NCI-H1105 treated with DMSO at 0.1 percent for 48 hours (cell line): Measurements from ENCODE around the gene PAX8.
A peak's percentile ranks its signal among the peaks of the same experiment; 100 is the strongest.

Source experiments
- DNase-seq: peaks from one replicate; lab custom pipeline; 2025; lab: John Stamatoyannopoulos, UW

PAX8 gene

DNA sequence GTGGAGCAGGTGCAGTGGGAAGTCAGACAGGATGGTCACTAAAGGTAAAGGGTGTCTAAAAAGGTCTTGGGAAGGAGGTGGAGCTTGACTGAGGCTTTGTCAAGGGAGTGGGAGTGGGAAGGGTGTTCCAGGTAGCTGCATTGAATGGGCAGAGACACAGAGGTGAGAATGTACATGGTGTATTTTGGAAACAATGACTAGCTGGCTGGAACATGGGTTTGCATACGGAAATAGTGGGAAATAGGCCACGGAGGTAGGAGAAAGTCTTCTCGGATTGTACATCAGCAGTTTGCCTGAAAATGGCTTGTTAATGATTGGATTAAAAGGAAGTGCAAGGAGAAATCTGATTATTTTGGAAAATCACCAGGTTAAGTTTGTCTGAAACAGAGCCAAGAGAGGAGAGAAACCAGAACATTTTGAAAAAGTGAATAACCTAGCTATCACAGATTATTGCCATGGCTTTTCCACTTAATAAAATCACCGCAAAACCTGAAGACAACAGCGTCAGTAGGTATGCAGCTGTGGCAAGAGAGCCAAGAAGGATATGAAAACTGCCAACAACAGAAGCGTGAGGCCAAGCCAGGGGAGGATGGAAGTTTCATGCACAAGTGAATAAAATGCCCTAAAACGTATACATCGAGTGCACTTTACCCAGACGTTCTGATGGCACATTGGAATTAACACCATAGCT is 13.9 kb downstream of the PAX8 start:
- DNase-seq, result no peak

- no peak for DNase-seq
These were observed 15.2 kb downstream of the PAX8 start for GRCh38 chr2:113263546-113263945.

GRCh38 chr2:113260991-113261390 is 17.7 kb downstream of the PAX8 start:
- no peak for DNase-seq

- DNase-seq, result no peak
These were observed 20.1 kb downstream of the PAX8 start for GRCh38 chr2:113258471-113259147.

DNA sequence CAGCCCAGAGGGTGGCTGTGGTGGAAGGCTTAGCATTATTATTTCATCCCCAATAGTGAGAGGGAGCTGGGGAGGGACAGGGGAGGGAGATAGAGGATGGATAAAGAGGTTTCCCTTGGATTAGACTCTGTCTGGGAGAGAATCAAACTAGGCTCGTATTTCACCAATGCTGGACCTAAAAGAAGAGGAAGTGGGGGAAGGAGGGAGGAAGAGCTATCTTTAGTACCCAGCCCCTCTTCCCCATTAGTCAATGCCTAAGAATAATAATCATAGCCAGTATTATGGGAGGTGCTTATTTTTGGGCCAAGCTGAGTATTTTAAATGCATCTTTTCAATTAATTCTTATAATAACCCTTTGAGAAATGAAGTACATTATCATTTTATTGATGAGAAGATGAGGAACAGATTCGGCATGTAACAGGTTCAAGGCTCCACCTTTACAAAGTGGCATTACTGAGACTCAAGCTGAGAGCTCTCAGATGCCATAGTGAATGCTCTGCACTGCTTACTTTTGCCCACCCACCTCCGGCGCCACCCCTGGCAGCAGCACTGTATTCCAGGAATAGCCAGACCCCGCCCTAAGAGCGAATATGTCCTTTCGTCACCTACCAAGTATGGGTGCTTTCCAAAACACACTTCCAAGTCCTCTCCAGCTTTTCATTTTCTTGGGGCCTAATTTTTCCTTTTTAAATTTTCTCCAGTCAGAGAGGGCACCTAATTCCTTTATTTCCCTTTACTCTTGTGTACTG is 21.0 kb downstream of the PAX8 start:
- DNase-seq, result no peak

DNA sequence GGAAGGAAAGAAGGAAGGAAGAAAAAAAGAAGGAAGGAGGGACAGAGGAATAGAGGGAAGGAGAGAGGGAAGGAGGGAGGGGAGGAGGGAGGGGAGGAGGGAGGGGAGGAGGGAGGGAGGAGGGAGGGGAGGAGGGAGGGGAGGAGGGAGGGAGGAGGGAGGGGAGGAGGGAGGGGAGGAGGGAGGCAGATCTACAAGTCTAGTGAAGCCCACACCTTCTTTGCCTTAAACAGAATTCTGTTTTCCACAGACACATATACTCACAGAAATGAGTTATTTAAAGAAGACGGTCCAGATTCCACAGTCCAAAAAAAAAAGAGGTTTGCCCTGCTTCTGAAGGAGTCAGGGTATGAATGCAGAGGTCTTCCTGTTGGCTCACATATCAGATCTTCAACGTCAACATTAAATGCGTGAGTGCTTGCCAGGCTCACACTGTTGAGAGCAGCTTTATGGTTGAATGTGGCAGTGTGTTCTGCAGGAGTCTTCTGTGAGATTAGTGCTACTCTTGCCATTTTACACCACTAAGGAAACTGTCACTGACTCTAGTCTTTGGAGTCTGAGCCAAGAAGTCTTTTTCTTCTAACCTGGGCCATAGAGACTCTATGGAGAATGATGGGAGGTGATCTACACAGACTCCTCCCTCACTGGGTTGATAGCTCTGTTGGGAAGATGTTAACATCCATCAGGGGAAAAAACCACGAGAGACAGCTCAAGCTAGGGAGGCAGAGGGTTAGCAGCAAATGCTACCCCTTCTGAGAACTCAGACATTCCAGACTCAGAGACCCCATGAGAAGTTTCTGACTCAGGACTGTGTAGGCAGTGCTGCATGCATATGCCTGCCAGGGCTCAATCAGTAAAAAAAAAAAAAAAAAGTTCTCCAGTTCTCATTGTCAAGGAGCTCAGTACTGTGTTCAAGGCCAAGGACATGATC is 23.3 kb downstream of the PAX8 start:
- DNase-seq, result no peak

DNA sequence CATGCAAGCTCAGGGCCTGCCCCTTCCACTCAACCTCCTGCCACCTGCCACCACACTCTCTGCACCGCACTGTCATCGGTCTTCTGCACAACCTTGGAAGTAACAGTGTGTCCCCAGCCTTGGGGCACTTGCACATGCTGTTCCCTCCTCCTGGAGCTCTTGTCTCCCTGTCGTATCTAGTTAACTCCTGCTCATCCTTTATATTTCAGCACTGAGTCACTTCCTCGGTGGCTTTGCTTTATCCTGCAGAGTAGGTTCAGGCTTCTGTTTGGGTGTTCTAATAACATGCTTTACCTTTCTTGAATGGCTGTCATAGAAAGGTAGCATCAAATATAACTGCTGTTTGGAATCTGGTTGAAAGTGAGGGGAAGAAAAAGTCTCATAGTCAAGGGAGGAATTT is 25.3 kb downstream of the PAX8 start:
- DNase-seq, result no peak

DNA sequence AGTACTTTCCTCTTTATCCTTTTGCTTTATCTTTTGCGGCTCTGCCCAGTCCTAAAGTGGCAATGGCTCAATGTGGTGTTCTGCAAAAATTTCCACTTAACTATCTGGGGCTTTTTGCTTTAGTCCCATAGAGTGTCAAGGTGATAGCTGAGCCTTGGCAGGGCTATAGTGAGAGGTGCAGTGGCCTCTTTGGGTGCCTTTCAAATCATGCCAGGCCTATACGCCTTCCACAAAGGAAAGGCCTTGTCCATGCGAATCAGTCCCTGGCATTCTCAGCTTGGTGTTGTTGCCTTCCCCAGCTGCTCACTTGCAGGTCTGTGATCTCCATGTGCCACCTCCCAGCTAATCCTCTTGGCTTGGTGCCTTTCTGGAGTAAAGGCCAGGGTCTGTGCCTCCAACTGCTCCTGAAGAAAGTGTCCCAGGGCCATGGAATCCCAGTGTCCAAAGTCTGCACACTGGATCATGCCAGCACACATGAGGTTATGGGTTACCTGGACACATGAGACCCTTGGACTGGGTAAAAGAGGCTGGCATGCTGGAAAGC is 26.6 kb downstream of the PAX8 start:
- DNase-seq, result no peak

DNA sequence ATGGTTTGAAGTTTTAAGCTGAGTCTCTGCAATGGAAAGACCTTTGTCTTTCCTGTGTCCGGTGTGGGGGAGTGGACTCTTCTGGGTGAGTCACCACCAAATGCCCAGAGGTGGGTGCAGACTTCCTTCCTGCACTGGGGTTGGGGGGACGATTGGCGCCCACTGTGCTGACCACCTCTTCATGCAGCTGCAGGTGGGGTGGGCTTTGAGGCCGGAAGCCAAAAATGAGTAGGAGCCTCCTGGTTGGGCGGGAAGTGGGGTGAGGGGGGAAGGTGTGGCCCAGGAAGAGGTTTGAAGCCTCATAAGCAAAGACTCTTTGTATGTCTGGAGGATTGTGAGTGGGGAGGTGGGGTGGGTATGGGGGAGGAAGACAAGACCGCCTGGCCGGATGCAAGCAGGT is 27.6 kb downstream of the PAX8 start:
- DNase-seq, result no peak

GRCh38 chr2:113248997-113249770 is 29.5 kb downstream of the PAX8 start:
- peak; percentile 58 for DNase-seq

DNA sequence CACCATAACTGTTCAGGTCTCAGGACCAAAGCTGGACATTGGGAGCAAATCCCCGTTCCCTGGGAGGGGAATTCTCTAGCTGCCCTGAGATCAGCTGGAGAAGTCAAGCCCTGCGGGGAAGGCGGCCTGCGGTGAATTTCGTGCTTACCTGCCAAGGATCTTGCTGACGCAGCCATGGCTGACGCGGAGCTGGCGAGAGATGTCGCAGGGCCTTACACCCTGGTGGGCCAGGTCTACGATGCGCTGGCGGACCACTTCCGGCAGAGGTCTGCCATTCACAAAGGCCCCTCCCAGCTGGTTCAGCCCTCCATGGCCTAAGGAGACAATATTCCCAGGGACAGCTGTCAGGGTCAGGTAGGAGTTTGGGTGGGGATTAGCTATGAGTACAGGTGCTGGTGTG is 32.1 kb downstream of the PAX8 start:
- no peak for DNase-seq

GRCh38 chr2:113245276-113245711 is 33.4 kb downstream of the PAX8 start:
- no peak for DNase-seq

- no peak for DNase-seq
These were observed 36.4 kb downstream of the PAX8 start for GRCh38 chr2:113242327-113242726.

GRCh38 chr2:113240915-113241911 is 37.5 kb downstream of the PAX8 start:
- DNase-seq, result no peak

DNA sequence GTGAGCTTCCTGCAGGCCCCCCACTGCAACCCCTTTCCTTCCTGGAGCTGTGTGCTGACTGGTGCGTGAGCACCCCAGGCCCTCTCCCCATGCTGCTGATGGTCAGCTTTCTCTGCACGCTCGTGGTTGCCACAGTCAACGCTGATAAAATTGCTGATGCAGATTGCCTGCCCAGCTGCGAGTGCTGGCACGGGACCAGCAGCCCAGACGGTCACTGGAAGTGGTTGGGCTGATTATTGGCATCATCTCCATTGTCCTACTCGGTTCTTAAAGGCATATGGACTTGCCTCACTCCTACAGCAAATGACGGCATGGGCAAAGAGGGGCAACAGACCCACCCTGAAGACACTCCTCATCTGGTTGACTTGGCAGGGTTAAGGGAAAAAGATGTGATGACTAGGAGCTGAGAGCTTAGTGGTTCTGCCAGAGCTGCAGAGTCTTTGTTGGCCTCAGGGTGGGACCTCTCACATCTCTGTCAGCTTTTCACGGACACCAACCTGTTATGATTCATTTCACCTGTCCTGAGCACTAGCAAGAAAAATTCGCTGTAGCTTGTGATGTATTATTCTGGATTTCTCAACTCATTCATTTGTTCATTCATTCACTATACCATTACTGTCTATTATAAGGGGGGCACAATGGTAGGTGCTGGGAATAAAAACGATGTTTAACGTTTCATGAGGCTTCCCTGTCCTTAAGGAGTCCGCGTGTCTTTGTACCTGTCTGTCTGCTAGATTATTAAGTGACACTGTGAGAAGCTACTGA is 38.4 kb downstream of the PAX8 start:
- DNase-seq, result peak; percentile 57

DNA sequence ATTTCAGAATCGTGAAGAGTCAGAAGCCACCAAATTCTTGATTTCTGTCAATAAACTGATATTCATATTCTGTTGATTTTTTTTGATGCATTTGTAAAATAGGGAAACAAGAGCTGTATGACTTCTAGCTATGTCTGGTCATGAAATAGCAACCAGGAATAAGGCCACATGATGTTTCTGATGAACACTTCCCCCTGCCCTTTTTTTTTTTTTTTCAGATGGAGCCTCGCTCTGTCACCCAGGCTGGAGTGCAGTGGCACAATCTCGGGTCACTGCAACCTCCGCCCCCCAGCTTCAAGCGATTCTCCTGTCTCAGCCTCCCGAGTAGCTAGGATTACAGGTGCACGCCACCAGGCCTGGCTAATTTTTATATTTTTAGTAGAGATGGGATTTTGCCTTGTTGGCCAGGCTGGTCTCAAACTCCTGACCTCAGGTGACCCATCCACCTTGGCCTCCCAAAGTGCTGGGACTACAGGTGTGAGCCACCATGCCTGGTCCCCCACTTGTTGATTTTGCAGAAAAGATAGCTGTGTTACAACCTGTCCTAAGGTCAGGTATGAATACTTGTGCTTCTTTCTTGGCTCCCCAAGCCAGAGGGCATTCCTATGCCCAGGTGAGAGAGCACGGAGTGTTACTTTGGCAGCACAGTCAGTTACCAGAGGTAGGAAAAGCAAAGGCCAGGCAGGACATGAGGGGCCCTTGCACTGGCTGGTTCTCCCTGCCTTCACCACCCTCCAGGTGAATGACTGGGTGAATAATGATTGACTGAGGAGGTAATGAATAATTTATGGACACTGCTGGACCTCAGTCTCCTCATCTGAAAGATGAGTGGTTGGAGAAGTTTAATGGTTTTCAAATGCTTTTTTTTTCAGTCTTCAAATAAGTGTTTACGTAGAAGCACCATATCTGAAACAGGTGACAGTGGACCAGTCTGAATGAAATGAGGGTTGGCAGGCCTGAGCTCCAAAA is 39.6 kb downstream of the PAX8 start:
- DNase-seq, result no peak

DNA sequence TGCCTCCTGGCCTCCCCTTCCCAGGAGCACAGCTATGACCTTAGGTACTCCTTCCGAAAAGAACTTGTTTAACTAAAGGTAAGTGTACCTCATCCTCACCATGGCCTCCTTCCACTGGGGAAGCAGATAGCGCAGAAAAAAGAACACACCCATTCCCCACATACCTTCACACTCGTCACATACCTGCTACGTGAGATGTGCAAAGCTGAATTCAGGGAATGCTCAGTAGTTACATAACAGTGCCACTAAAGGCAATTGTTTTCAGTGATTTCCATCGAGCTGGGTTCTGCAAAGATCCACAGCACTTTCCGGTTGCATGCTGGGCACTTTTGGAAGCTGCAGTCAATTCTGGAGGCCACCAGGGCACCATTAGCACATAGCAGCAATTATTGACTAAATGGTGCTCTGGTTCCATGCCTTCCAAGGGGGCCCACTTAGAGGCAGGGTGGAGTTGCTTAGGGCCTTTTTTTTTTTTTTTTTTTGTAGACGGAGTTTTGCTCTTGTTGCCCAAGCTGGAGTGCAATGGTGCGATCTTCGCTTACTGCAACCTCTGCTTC is 41.0 kb downstream of the PAX8 start:
- DNase-seq, result no peak
